Heart left ventricle (tissue), 16 donors: ENCODE results near the gene FARP1. TPM values are rescaled to one million over a fixed set of nuclear protein-coding genes. Genes with fewer than 3 reads are reported as not detected.

ENCODE experiments used
- ATAC-seq, 4 donors: fragments of 200-7000 bp; cut with Tn5 transposase; one replicate each; pipeline ENCODE4 v1.9.1; 2020 to 2022; ENCODE audit warnings: moderate library complexity in 4 of 4, mild to moderate bottlenecking in 3 of 4, moderate number of reproducible peaks in 1 of 4
- DNase-seq, 5 donors: peaks; one replicate each; pipeline ENCODE4 v3.0.0-alpha.2; 2020
- H3K27ac ChIP-seq, 12 donors: fragments of 200-600 bp; sonication (generic) in 4 of 12; one replicate each; pipeline versions ENCODE4 v1.5.0 to v1.8.0; 2016 to 2022; ENCODE audit warnings: mild to moderate bottlenecking in 2 of 12
- H3K27me3 ChIP-seq, 9 donors: fragments of 200-600 bp; sonication (generic) in 2 of 9; one replicate each; pipeline versions ENCODE4 v1.5.1 to v1.8.0; 2016 to 2022; ENCODE audit warnings: mild to moderate bottlenecking in 3 of 9
- H3K36me3 ChIP-seq, 9 donors: fragments of 200-600 bp; sonication (generic) in 2 of 9; one replicate each; pipeline versions ENCODE4 v1.5.0 to v1.8.0; 2018 to 2022; ENCODE audit warnings: mild to moderate bottlenecking in 2 of 9
- H3K4me1 ChIP-seq, 12 donors: fragments of 200-600 bp; sonication (generic) in 4 of 12; one replicate each; pipeline versions ENCODE4 v1.5.0 to v1.8.0; 2016 to 2022; ENCODE audit warnings: mild to moderate bottlenecking in 3 of 12
- H3K4me3 ChIP-seq, 12 donors: fragments of 200-600 bp; sonication (generic) in 4 of 12; one replicate each; pipeline versions ENCODE4 v1.5.0 to v1.8.0; 2017 to 2022; ENCODE audit warnings: mild to moderate bottlenecking in 9 of 12, moderate library complexity in 4 of 12
- H3K9me3 ChIP-seq, 12 donors: fragments of 200-600 bp; sonication (generic) in 4 of 12; one replicate each; pipeline versions ENCODE4 v1.5.0 to v1.8.0; 2016 to 2022; ENCODE audit warnings: mild to moderate bottlenecking in 1 of 12
- CTCF ChIP-seq, 12 donors: fragments of 200-600 bp; sonication (generic) in 4 of 12; IDR thresholded peaks; one replicate each; pipeline versions ENCODE4 v1.5.0 to v1.8.0; 2018 to 2022; ENCODE audit warnings: antibody characterized with exemption in 12 of 12, mild to moderate bottlenecking in 5 of 12
- POLR2A ChIP-seq, 2 donors: fragments of 450-650 bp; IDR thresholded peaks; one replicate each; pipeline ENCODE4 v1.6.1; 2017; ENCODE audit warnings: antibody characterized with exemption in 2 of 2, mild to moderate bottlenecking in 2 of 2, moderate library complexity in 2 of 2
- WGBS, 4 donors: extraction: QIAGEN DNeasy Blood & Tissue Kit in 2 of 4; methylation state at CpG; one replicate each; pipeline versions ENCODE4 v1.1.5 to v1.1.7; 2013 to 2018; 5-methylcytosine and 5-hydroxymethylcytosine counted together
- intact Hi-C, 10 donors: fragments of 100-400 bp; cut with DNase I; formaldehyde crosslinking; loops; one replicate each; pipeline versions ENCODE4 v1.11.1 to v1.14.2; 2022
- polyA plus RNA-seq, 2 donors: library from polyadenylated mRNA; stranded (reverse); fragments of 200-250 nt; gene quantifications; one replicate each; pipeline ENCODE4 v1.2.3, GENCODE V29; 2013
- total RNA-seq, 9 donors: library from RNA; depleted of rRNA in 2 of 9; stranded (reverse); fragments of >200 nt in 2 of 9; fragmentation: NEBNext Ultra II Directional in 3 of 9; extraction: Animal tissue kit (Norgen Biotek cat#: 25700) in 3 of 9; gene quantifications; one replicate each; pipeline versions ENCODE4 v1.1.0 to v1.2.4, GENCODE V29; 2016 to 2023
- donor health status: ischemic (EF 13 %, LVEDD 7.1; RV severe dilation, severe dysfunction).
- donor health status: healthy with polysubstance abuse.
- donor health status: DM: no; HTN: yes; CAD: no.
- donor health status: DM: no; HTN: no; CAD: no.
- donor health status: ischemic (EF 25% LVEDD 6.9; RV normal size, moderate dysfunction).
- donor health status: ischemic (EF 25% LVEDD 5.7; RV mildly dilated, moderate dysfunction).
- donor health status: healthy.
- donor health status: DM: yes; HTN: yes; CAD: no.
- donor health status: ischemic (EF 35%, LVEDD 5.7; RV mildly dilated, moderate dysfunction).
- donor health status: nonischemic (EF 11% LVEDD 7.7; RV severe dilation, severe dysfunction).
- donor health status: DM: yes; HTN: yes; CAD: no.
- donor health status: PGD.
- donor health status: ischemic (EF 29% LVEDD 5.4; RV normal size, mild dysfunction).
- donor health status: nonischemic (EF 23%, LVEDD 6.1; RV moderate dilation, normal function).

Gene FARP1
- total and polyA plus RNA-seq, 11 donors = 7.7 to 51.8 (median 22.3) TPM

GRCh38 chr13:98407575-98407974, 264.7 kb downstream of the FARP1 start:
- DNase-seq = no peak
- 94 to 98% (median 96%) methylated on average over 4 of the region's 4 CpGs for WGBS, 4 donors
- peaks cover 0 to 33% (median 4%) of the 10 kb centered on the region in 9 donors for H3K36me3 ChIP-seq
- H3K27me3 ChIP-seq = no peaks in the 10 kb centered on the region
- H3K9me3 ChIP-seq = no peaks in the 10 kb centered on the region
- no peak overlapping the region for H3K4me3 ChIP-seq
- ATAC-seq = no peak
- no peaks in the 10 kb centered on the region for H3K4me1 ChIP-seq
- intact Hi-C loops = loop anchor here in 1 of 10 donors (10.0 kb wide), 1 partner anchor 263 kb away; the partner anchor contains the start of gene FARP1
- TF ChIP-seq CTCF (IDR thresholded peaks at IDR 0.05) (no peak), POLR2A (IDR thresholded peaks at IDR 0.05) (no peak)
- no peak overlapping the region for H3K27ac ChIP-seq

GRCh38 chr13:98409281-98409680, 266.4 kb downstream of the FARP1 start:
- Histone ChIP-seq H3K27me3 (no peaks in the 10 kb centered on the region), H3K4me1 (no peaks in the 10 kb centered on the region), H3K9me3 (no peaks in the 10 kb centered on the region), H3K27ac (no peak overlapping the region), H3K36me3 (peaks cover 0 to 46% (median 4%) of the 10 kb centered on the region in 9 donors), H3K4me3 (no peak overlapping the region)
- no peak for TF ChIP-seq CTCF (IDR thresholded peaks at IDR 0.05)
- TF ChIP-seq POLR2A (IDR thresholded peaks at IDR 0.05) = no peak
- 94 to 97% (median 96%) methylated on average over 13 of the region's 13 CpGs for WGBS, 4 donors
- no peak for DNase-seq
- intact Hi-C loops = loop anchor here in 1 of 10 donors (10.0 kb wide), 1 partner anchor 264 kb away; the partner anchor contains the start of gene FARP1
- ATAC-seq = no peak

GRCh38 chr13:98410612-98411011, 267.7 kb downstream of the FARP1 start:
- Histone ChIP-seq H3K27ac (no peak overlapping the region), H3K27me3 (no peaks in the 10 kb centered on the region), H3K9me3 (no peaks in the 10 kb centered on the region), H3K4me3 (no peak overlapping the region), H3K4me1 (no peaks in the 10 kb centered on the region), H3K36me3 (peaks cover 0 to 58% (median 10%) of the 10 kb centered on the region in 9 donors)
- no peak for DNase-seq
- intact Hi-C loops = no loop called here
- TF ChIP-seq POLR2A (IDR thresholded peaks at IDR 0.05) (no peak), CTCF (IDR thresholded peaks at IDR 0.05) (no peak)
- ATAC-seq = no peak
- WGBS, 4 donors = 93 to 95% (median 94%) methylated on average over 11 of the region's 11 CpGs

GRCh38 chr13:98411013-98411412, 268.1 kb downstream of the FARP1 start:
- no peaks in the 10 kb centered on the region for H3K9me3 ChIP-seq
- intact Hi-C loops = no loop called here
- H3K36me3 ChIP-seq = peaks cover 0 to 62% (median 10%) of the 10 kb centered on the region in 9 donors
- TF ChIP-seq POLR2A (IDR thresholded peaks at IDR 0.05) (no peak), CTCF (IDR thresholded peaks at IDR 0.05) (no peak)
- no peaks in the 10 kb centered on the region for H3K4me1 ChIP-seq
- H3K27me3 ChIP-seq = no peaks in the 10 kb centered on the region
- DNase-seq (no peak), ATAC-seq (no peak)
- H3K4me3 ChIP-seq = no peak overlapping the region
- WGBS, 4 donors = 75 to 95% (median 90%) methylated on average over 5 of the region's 5 CpGs
- no peak overlapping the region for H3K27ac ChIP-seq
